Fibroblast of lung (primary cell): ENCODE data around the gene CWC15. TPM values are rescaled to one million over a fixed set of nuclear protein-coding genes. Genes with fewer than 3 reads are reported as not detected.

Experiments used
- DNase-seq, 2 donors: peaks; one replicate each; pipeline versions ENCODE4 v3.0.0 to v3.0.0-alpha.2; 2010; ENCODE audit warnings: low read depth in 2 of 2
- H2AFZ ChIP-seq: 2 replicates; pipeline ENCODE4 v1.5.1; 2012; ENCODE audit warnings: low read length, control low read depth, inconsistent platforms
- H3K27ac ChIP-seq: 2 replicates; pipeline ENCODE4 v1.5.1; 2011; ENCODE audit warnings: low read length, control low read depth; ENCODE audit not compliant: insufficient read depth
- H3K27me3 ChIP-seq: 2 replicates; pipeline ENCODE4 v1.5.1; 2011; ENCODE audit warnings: mild to moderate bottlenecking, low read length; ENCODE audit not compliant: control insufficient read depth, insufficient read depth
- H3K36me3 ChIP-seq: 2 replicates; pipeline ENCODE4 v1.5.1; 2011; ENCODE audit warnings: low read length; ENCODE audit not compliant: control insufficient read depth, insufficient read depth
- H3K4me1 ChIP-seq: 2 replicates; pipeline ENCODE4 v1.5.1; 2011; ENCODE audit warnings: low read length; ENCODE audit not compliant: control insufficient read depth, insufficient read depth; ENCODE audit errors: extremely low read depth
- H3K4me2 ChIP-seq: 2 replicates; pipeline ENCODE4 v1.5.1; 2011; ENCODE audit warnings: low read length, control low read depth; ENCODE audit not compliant: insufficient read depth; ENCODE audit errors: extremely low read depth
- H3K4me3 ChIP-seq, 4 experiments: fragments of 200-600 bp in 1 of 4; sonication (generic) in 1 of 4; replicated peaks in 1 of 4; 2 replicates each; pipeline ENCODE4 v1.5.1; 2011 to 2016; ENCODE audit warnings: low read length in 4 of 4, low read depth in 3 of 4, mild to moderate bottlenecking in 3 of 4, control low read depth in 2 of 4, inconsistent platforms in 1 of 4, mixed read lengths in 1 of 4; ENCODE audit not compliant: insufficient read depth in 1 of 4; ENCODE audit errors: control extremely low read depth in 1 of 4
- H3K79me2 ChIP-seq: 2 replicates; pipeline ENCODE4 v1.5.1; 2012; ENCODE audit warnings: mild to moderate bottlenecking, low read length, inconsistent platforms; ENCODE audit not compliant: control insufficient read depth, insufficient read depth
- H3K9ac ChIP-seq: 2 replicates; pipeline ENCODE4 v1.5.1; 2011; ENCODE audit warnings: mild to moderate bottlenecking, low read length, control low read depth; ENCODE audit not compliant: insufficient read depth
- H3K9me3 ChIP-seq: 2 replicates; pipeline ENCODE4 v1.5.1; 2012; ENCODE audit warnings: low read depth, low read length; ENCODE audit not compliant: control insufficient read depth, insufficient read depth
- H4K20me1 ChIP-seq: 2 replicates; pipeline ENCODE4 v1.5.1; 2011; ENCODE audit warnings: low read length; ENCODE audit not compliant: control insufficient read depth, insufficient read depth; ENCODE audit errors: extremely low read depth
- EZH2 ChIP-seq: IDR thresholded peaks from 2 replicates; pipeline ENCODE4 v1.5.1; 2012; ENCODE audit warnings: low read length, control low read depth, mild to moderate bottlenecking; ENCODE audit errors: missing control alignments
- polyA plus RNA-seq, 2 donors: library from polyadenylated mRNA; depleted of rRNA in 1 of 2; stranded (reverse) in 1 of 2; unstranded in 1 of 2; fragments of >200 nt; gene quantifications; 2 replicates each; pipeline ENCODE4 v1.2.1, GENCODE V29; 2011 to 2012; ENCODE audit warnings: missing spikeins in 1 of 2
- total RNA-seq: library from RNA; depleted of rRNA; stranded (reverse); fragments of >200 nt; gene quantifications from 2 replicates; pipeline ENCODE4 v1.2.1, GENCODE V29; 2014
- TF ChIP-seq, protein P1 (sequence below), 2 donors: IDR thresholded peaks in 1 of 2; conservative IDR thresholded peaks in 1 of 2; 1 replicate in 1 of 2; 2 replicates in 1 of 2; pipeline ENCODE4 v1.5.1; 2011 to 2012; ENCODE audit warnings: low read length in 2 of 2, control low read depth in 1 of 2, inconsistent platforms in 1 of 2, low read depth in 1 of 2, mild to moderate bottlenecking in 1 of 2

Gene CWC15
- total and polyA plus RNA-seq, 2 donors (not counting 1 experiment from before 2014, with no cell fraction given): 42.1 to 51.4 TPM

DNA sequence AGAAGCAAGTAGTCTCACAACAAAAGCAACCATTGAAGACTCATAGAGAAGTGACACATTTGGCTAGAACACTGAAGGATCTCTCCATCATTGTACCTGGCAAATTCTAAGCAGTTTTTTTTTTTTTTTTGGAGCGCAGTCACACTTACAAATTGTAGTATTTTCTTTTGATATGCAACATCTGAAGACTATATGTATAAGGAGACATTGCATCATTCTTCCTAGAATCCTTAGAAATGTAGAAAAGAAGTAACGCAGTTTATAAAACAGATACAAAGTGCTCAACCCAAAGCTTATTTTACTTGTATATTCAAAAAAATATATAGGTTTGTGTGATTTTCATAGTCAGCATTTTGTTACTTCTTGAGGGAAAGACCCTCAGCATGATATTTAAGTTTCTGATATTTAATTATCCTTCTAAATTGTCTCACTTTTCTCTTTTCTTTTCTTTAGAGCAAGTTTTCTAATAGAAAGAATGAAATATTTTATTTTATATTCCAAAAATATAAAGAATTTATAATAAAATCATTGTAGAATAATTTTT lies 20.1 kb upstream of the CWC15 start:
- Histone ChIP-seq H3K36me3 (no peaks in the 10 kb centered on the region), H3K9me3 (no peaks in the 10 kb centered on the region), H3K9ac (no peak overlapping the region), H3K4me2 (no peak overlapping the region), H3K27ac (no peak overlapping the region), H3K4me3 (no peak overlapping the region), H2AFZ (no peak overlapping the region), H3K4me1 (no peaks in the 10 kb centered on the region), H3K27me3 (no peaks in the 10 kb centered on the region), H3K79me2 (no peaks in the 10 kb centered on the region), H4K20me1 (no peaks in the 10 kb centered on the region)
- TF ChIP-seq, protein P1, sequence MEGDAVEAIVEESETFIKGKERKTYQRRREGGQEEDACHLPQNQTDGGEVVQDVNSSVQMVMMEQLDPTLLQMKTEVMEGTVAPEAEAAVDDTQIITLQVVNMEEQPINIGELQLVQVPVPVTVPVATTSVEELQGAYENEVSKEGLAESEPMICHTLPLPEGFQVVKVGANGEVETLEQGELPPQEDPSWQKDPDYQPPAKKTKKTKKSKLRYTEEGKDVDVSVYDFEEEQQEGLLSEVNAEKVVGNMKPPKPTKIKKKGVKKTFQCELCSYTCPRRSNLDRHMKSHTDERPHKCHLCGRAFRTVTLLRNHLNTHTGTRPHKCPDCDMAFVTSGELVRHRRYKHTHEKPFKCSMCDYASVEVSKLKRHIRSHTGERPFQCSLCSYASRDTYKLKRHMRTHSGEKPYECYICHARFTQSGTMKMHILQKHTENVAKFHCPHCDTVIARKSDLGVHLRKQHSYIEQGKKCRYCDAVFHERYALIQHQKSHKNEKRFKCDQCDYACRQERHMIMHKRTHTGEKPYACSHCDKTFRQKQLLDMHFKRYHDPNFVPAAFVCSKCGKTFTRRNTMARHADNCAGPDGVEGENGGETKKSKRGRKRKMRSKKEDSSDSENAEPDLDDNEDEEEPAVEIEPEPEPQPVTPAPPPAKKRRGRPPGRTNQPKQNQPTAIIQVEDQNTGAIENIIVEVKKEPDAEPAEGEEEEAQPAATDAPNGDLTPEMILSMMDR (conservative IDR thresholded peaks at IDR 0.05 in 1 of 2, IDR thresholded peaks at IDR 0.05 in 1 of 2; ENCODE audit: low read depth in 1 of 2, low read length in 2 of 2): no peak
- no peak for TF ChIP-seq EZH2
- DNase-seq: no peak

DNA sequence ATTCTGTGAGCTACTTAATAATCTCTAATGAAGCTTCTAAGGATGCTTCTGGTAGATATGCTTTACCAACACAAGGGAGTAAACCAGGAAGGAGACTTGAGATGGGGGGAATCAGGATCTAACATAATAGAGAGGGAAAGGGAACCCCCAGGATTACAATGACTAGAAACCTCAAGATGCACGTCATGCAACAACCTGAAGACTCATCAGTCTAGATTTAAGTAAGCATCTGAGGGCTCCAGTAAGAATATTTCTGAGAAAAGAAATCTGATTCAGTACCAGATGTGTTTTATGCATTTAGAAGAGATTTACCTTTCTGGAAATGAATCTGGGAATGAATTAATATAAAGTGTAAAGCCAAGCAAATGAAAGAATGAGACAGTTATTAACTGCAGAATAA lies 15.4 kb upstream of the CWC15 start:
- Histone ChIP-seq H3K4me1 (no peaks in the 10 kb centered on the region), H3K9ac (no peak overlapping the region), H3K4me3 (no peak overlapping the region), H4K20me1 (no peaks in the 10 kb centered on the region), H2AFZ (no peak overlapping the region), H3K4me2 (no peak overlapping the region), H3K9me3 (no peaks in the 10 kb centered on the region), H3K27me3 (no peaks in the 10 kb centered on the region), H3K79me2 (no peaks in the 10 kb centered on the region), H3K27ac (no peak overlapping the region), H3K36me3 (no peaks in the 10 kb centered on the region)
- TF ChIP-seq, protein P1 (conservative IDR thresholded peaks at IDR 0.05 in 1 of 2, IDR thresholded peaks at IDR 0.05 in 1 of 2; ENCODE audit: low read depth in 1 of 2, low read length in 2 of 2): no peak
- no peak for TF ChIP-seq EZH2
- DNase-seq: no peak

DNA sequence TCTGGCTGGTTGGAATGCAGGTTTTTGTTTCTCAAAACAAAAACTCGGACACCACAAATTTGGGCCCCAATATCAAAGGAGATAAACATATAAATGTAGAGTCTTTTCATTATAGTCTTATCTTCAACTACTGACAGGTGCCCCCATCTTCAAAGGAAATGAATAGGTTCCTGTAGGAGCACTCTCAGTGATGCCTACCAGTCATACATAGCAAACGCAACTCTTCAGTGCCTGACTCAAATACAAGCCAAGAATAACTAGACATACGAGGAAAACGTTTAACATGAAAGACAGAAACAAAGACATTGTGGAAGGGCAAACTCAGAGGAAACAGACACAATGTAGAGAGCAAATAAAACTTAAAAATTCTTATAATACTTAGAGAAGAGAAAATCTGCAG lies 14.0 kb upstream of the CWC15 start:
- Histone ChIP-seq H3K79me2 (no peaks in the 10 kb centered on the region), H3K9me3 (no peaks in the 10 kb centered on the region), H3K4me1 (no peaks in the 10 kb centered on the region), H3K27me3 (no peaks in the 10 kb centered on the region), H2AFZ (no peak overlapping the region), H3K36me3 (no peaks in the 10 kb centered on the region), H3K27ac (no peak overlapping the region), H3K9ac (no peak overlapping the region), H4K20me1 (no peaks in the 10 kb centered on the region), H3K4me2 (no peak overlapping the region), H3K4me3 (no peak overlapping the region)
- TF ChIP-seq EZH2: no peak
- TF ChIP-seq, protein P1 (conservative IDR thresholded peaks at IDR 0.05 in 1 of 2, IDR thresholded peaks at IDR 0.05 in 1 of 2; ENCODE audit: low read depth in 1 of 2, low read length in 2 of 2): no peak
- no peak for DNase-seq
